ENCODE measurements around the gene METAP1D.

- no peak for TF ChIP-seq CTCF (IDR thresholded peaks at IDR 0.05)
- TF ChIP-seq POLR2A (IDR thresholded peaks at IDR 0.05) = no peak
- no peak for TF ChIP-seq EP300 (IDR thresholded peaks at IDR 0.05)
- TF ChIP-seq POLR2AphosphoS5 (IDR thresholded peaks at IDR 0.05) = no peak
These were observed 72.5 kb downstream of the METAP1D start for GRCh38 chr2:172072303-172072702.
